Endothelial cell of umbilical vein (primary cell): ENCODE measurements around the gene EHBP1L1. TPM values are rescaled to one million over a fixed set of nuclear protein-coding genes. Genes with fewer than 3 reads are reported as not detected.

Source experiments
- BruUV-seq: library from RNA; stranded (reverse); fragments of 400-500 nt; replicated peaks from 2 replicates; lab custom pipeline; 2021; lab: Mats Ljungman, UMichigan
- CTCF ChIA-PET: fragments of 300-600, 350-600 bp; sonication (Branson Sonifier 250); formaldehyde crosslinking; loops from one replicate; lab custom pipeline; 2021; ENCODE audit warnings: antibody characterized with exemption, inconsistent platforms; lab: Charles Lee
- POLR2A ChIA-PET: fragments of 300-600, 350-600 bp; sonication (Branson Sonifier 250); formaldehyde crosslinking; loops from one replicate; lab custom pipeline; 2021; ENCODE audit warnings: antibody characterized with exemption, inconsistent platforms; lab: Charles Lee
- DNase-seq: peaks from one replicate; pipeline ENCODE4 v3.0.0-alpha.2; 2011; ENCODE audit warnings: low read depth, low spot score
- FAIRE-seq: peaks from 2 replicates; lab custom pipeline; 2011; peaks lifted over from hg19 to GRCh38; lab: Jason Lieb, UNC
- H2AFZ ChIP-seq: 2 replicates; pipeline ENCODE4 v1.6.0; 2012; ENCODE audit warnings: low read depth, low read length, control low read depth, inconsistent platforms
- H3K27ac ChIP-seq: 2 replicates; pipeline ENCODE4 v1.5.1; 2011; ENCODE audit warnings: low read depth, mild to moderate bottlenecking, control low read depth, low read length, moderate library complexity; ENCODE audit not compliant: insufficient read depth
- H3K27me3 ChIP-seq, 2 experiments: 2 replicates each; pipeline versions ENCODE4 v1.6.0 to v1.6.1; 2011; ENCODE audit warnings: low read length in 2 of 2, mixed read lengths in 1 of 2; ENCODE audit not compliant: control insufficient read depth in 2 of 2, insufficient read depth in 2 of 2
- H3K36me3 ChIP-seq, 2 experiments: 2 replicates in 1 of 2; 3 replicates in 1 of 2; pipeline ENCODE4 v1.5.1; 2011; ENCODE audit warnings: low read length in 2 of 2, mild to moderate bottlenecking in 1 of 2, moderate library complexity in 1 of 2; ENCODE audit not compliant: control insufficient read depth in 2 of 2, insufficient read depth in 2 of 2; ENCODE audit errors: extremely low read depth in 1 of 2
- H3K4me1 ChIP-seq: 3 replicates; pipeline ENCODE4 v1.5.1; 2011; ENCODE audit warnings: mild to moderate bottlenecking, low read length; ENCODE audit not compliant: control insufficient read depth, insufficient read depth; ENCODE audit errors: extremely low read depth
- H3K4me2 ChIP-seq: 2 replicates; pipeline ENCODE4 v1.6.1; 2011; ENCODE audit warnings: low read length, control low read depth, mixed read lengths; ENCODE audit not compliant: insufficient read depth
- H3K4me3 ChIP-seq, 3 experiments: fragments of 200-600 bp in 1 of 3; sonication (generic), shearing (Covaris generic) in 1 of 3; replicated peaks in 1 of 3; 2 replicates each; pipeline ENCODE4 v1.5.1; 2011 to 2016; ENCODE audit warnings: control low read depth in 3 of 3, low read length in 3 of 3, mild to moderate bottlenecking in 2 of 3, inconsistent platforms in 1 of 3, low read depth in 1 of 3, moderate library complexity in 1 of 3; ENCODE audit not compliant: insufficient read depth in 1 of 3
- H3K79me2 ChIP-seq: 2 replicates; pipeline ENCODE4 v1.6.0; 2012; ENCODE audit warnings: low read length, inconsistent platforms; ENCODE audit not compliant: control insufficient read depth, insufficient read depth
- H3K9ac ChIP-seq: replicated peaks from 2 replicates; pipeline ENCODE3; 2011; ENCODE audit warnings: low read length, control low read depth; ENCODE audit not compliant: insufficient read depth; ENCODE audit errors: extremely low read depth
- H3K9me1 ChIP-seq: replicated peaks from 3 replicates; pipeline ENCODE4 v1.6.0; 2011; ENCODE audit warnings: mild to moderate bottlenecking, low read length; ENCODE audit not compliant: control insufficient read depth, insufficient read depth; ENCODE audit errors: extremely low read depth
- H3K9me3 ChIP-seq: replicated peaks from 2 replicates; pipeline ENCODE4 v1.5.1; 2012; ENCODE audit warnings: low read length, inconsistent platforms; ENCODE audit not compliant: control insufficient read depth, insufficient read depth
- H4K20me1 ChIP-seq: replicated peaks from 2 replicates; pipeline ENCODE3; 2011; ENCODE audit warnings: mild to moderate bottlenecking, low read length; ENCODE audit not compliant: control insufficient read depth, insufficient read depth; ENCODE audit errors: extremely low read depth
- CTCF ChIP-seq, 2 donors: IDR thresholded peaks; 1 replicate in 1 of 2; 2 replicates in 1 of 2; pipeline ENCODE4 v1.5.1; 2011; ENCODE audit warnings: low read length in 2 of 2, mild to moderate bottlenecking in 2 of 2, moderate library complexity in 2 of 2, control low read depth in 1 of 2, inconsistent platforms in 1 of 2, low read depth in 1 of 2; ENCODE audit not compliant: insufficient read depth in 1 of 2; ENCODE audit errors: extremely low read depth in 1 of 2
- EZH2 ChIP-seq: IDR thresholded peaks from 2 replicates; pipeline ENCODE4 v1.6.1; 2012; ENCODE audit warnings: borderline replicate concordance, low read depth, mild to moderate bottlenecking, moderate library complexity, low read length, inconsistent platforms; ENCODE audit not compliant: severe bottlenecking
- FOS ChIP-seq: IDR thresholded peaks from 2 replicates; pipeline ENCODE4 v1.6.1; 2011; ENCODE audit warnings: mild to moderate bottlenecking, low read length, moderate library complexity, borderline replicate concordance; ENCODE audit not compliant: insufficient read depth
- GATA2 ChIP-seq: IDR thresholded peaks from 2 replicates; pipeline ENCODE4 v1.7.0; 2011; ENCODE audit warnings: low read depth, mild to moderate bottlenecking, moderate library complexity, mixed read lengths, low read length; ENCODE audit not compliant: insufficient read length, insufficient read depth
- JUN ChIP-seq: IDR thresholded peaks from 2 replicates; pipeline ENCODE4 v1.6.1; 2011; ENCODE audit warnings: borderline replicate concordance, low read depth; ENCODE audit not compliant: insufficient read length, insufficient read depth
- MAX ChIP-seq: IDR thresholded peaks from 2 replicates; pipeline ENCODE4 v1.6.1; 2011; ENCODE audit not compliant: insufficient read depth, insufficient read length
- MYC ChIP-seq: IDR thresholded peaks from one replicate; pipeline ENCODE4 v1.6.1; 2011; ENCODE audit warnings: mild to moderate bottlenecking, low read depth, low read length
- POLR2A ChIP-seq: IDR thresholded peaks from 2 replicates; pipeline ENCODE4 v1.6.1; 2012; ENCODE audit warnings: low read depth, mild to moderate bottlenecking, control low read depth, low read length
- POLR2AphosphoS5 ChIP-seq: IDR thresholded peaks from 2 replicates; pipeline ENCODE4 v1.6.1; 2012; ENCODE audit warnings: low read depth, mild to moderate bottlenecking, control low read depth, low read length, moderate library complexity; ENCODE audit not compliant: insufficient read depth
- dilution Hi-C: fragments of 300-500 bp; cut with MboI; formaldehyde crosslinking; loops from one replicate; pipeline ENCODE4 v1.15.0; 2019; ENCODE audit warnings: low sequenced_read_pairs; ENCODE audit not compliant: extremely low pct_ligation_motif_present
- intact Hi-C: fragments of 100-400 bp; cut with micrococcal nuclease; formaldehyde crosslinking; loops from one replicate; pipeline ENCODE4 v1.10.0; 2022
- polyA plus RNA-seq, 4 experiments: library from polyadenylated mRNA; depleted of rRNA in 3 of 4; stranded (reverse) in 3 of 4; unstranded in 1 of 4; fragments of >200 nt; gene quantifications; 2 replicates each; pipeline versions ENCODE4 v1.2.1 to v1.2.3, GENCODE V29; 2011 to 2012; ENCODE audit warnings: missing spikeins in 1 of 4
- total RNA-seq: library from RNA; stranded (reverse); gene quantifications from 2 replicates; pipeline ENCODE4 v1.2.3, GENCODE V29; 2021

EHBP1L1 gene
- total and polyA plus RNA-seq, 2 donors (not counting 3 experiments of a cell fraction or from before 2014, with no cell fraction given): 12.7 to 19.7 TPM

GRCh38 chr11:65558930-65559509, 16.8 kb upstream of the EHBP1L1 start:
- no TSS peak for BruUV-seq
- TF ChIP-seq MYC (no peak), FOS (no peak), JUN (no peak), CTCF (IDR thresholded peaks at IDR 0.05; ENCODE audit: extremely low read depth in 1 of 2, insufficient read depth in 1 of 2, low read depth in 1 of 2, low read length in 2 of 2) (no peak), POLR2A (no peak), GATA2 (no peak), MAX (no peak), POLR2AphosphoS5 (no peak), EZH2 (no peak)
- ChIA-PET POLR2A (interaction anchor here (1.3 kb wide), 1 partner anchor 19 kb away, joined by 3 read pairs; no protein-coding TSS in a partner anchor), CTCF (interaction anchor here (0.7 to 4.3 kb wide), 6 partner anchors 10 to 35 kb away, joined by 3 to 54 read pairs (median 14); partner anchors contain the start of genes FAM89B and ZNRD2)
- H2AFZ ChIP-seq: no peak overlapping the region
- DNase-seq (no peak), FAIRE-seq (no peak)
- H3K4me1 ChIP-seq: peaks cover 60% of the 10 kb centered on the region
- H3K4me3 ChIP-seq: no peak overlapping the region
- dilution Hi-C loops: no loop called here
- peaks cover 22% of the 10 kb centered on the region for H3K79me2 ChIP-seq
- H3K27me3 ChIP-seq: no peaks in the 10 kb centered on the region
- H3K9ac ChIP-seq: peak overlapping the region; percentile 61
- peak overlapping the region; percentile 22 for H3K4me2 ChIP-seq
- no peaks in the 10 kb centered on the region for H3K9me3 ChIP-seq
- H3K36me3 ChIP-seq: no peaks in the 10 kb centered on the region
- peak overlapping the region; percentile 78 for H3K27ac ChIP-seq
- intact Hi-C loops: loop anchor here (1.0 kb wide), 1 partner anchor 15 kb away; no protein-coding TSS in a partner anchor
- H4K20me1 ChIP-seq: no peaks in the 10 kb centered on the region
- H3K9me1 ChIP-seq: no peaks in the 10 kb centered on the region
